Neural cell (in vitro differentiated cells): ENCODE measurements around the gene LDLR.

Experiments used
- CTCF ChIP-seq: fragments of 450-650 bp; IDR thresholded peaks from 2 replicates; pipeline ENCODE4 v1.5.1; 2014; ENCODE audit warnings: antibody characterized with exemption, mild to moderate bottlenecking, moderate library complexity; ENCODE audit not compliant: poor library complexity, severe bottlenecking
- EP300 ChIP-seq: fragments of 450-650 bp; conservative IDR thresholded peaks from 2 replicates; pipeline ENCODE4 v1.6.1; 2014; ENCODE audit warnings: antibody characterized with exemption, mild to moderate bottlenecking, moderate library complexity; ENCODE audit not compliant: poor library complexity, severe bottlenecking
- EZH2 ChIP-seq: fragments of 200-600, 300-800 bp; shearing (Covaris generic), sonication (generic); IDR thresholded peaks from 2 replicates; pipeline ENCODE4 v1.6.1; 2014; ENCODE audit warnings: antibody characterized with exemption, low read length, borderline replicate concordance, mild to moderate bottlenecking; ENCODE audit not compliant: insufficient read depth, poor library complexity, severe bottlenecking
- MXI1 ChIP-seq: fragments of 450-650 bp; conservative IDR thresholded peaks from 2 replicates; pipeline ENCODE4 v1.6.1; 2014; ENCODE audit warnings: antibody characterized with exemption, mild to moderate bottlenecking; ENCODE audit not compliant: poor library complexity, severe bottlenecking
- POLR2AphosphoS5 ChIP-seq: IDR thresholded peaks from 2 replicates; pipeline ENCODE4 v1.6.1; 2012
- REST ChIP-seq: IDR thresholded peaks from 2 replicates; pipeline ENCODE4 v1.6.1; 2012; ENCODE audit warnings: borderline replicate concordance
- SMC3 ChIP-seq: fragments of 450-650 bp; conservative IDR thresholded peaks from 2 replicates; pipeline ENCODE4 v1.6.1; 2014; ENCODE audit warnings: antibody characterized with exemption, mild to moderate bottlenecking, moderate library complexity; ENCODE audit not compliant: poor library complexity
- TAF1 ChIP-seq: IDR thresholded peaks from 2 replicates; pipeline ENCODE4 v1.6.1; 2012; ENCODE audit warnings: low read depth

- TF ChIP-seq CTCF (no peak), EP300 (no peak), TAF1 (no peak), REST (no peak), EZH2 (no peak), POLR2AphosphoS5 (no peak), SMC3 (no peak), MXI1 (no peak)
These were observed 38.7 kb upstream of the LDLR start for GRCh38 chr19:11050323-11051114.
